ENCODE data around the gene CCDC60.

Gene CCDC60

GRCh38 chr12:119365451-119365850 is 30.9 kb downstream of the CCDC60 start:
- no peak for FAIRE-seq
- no peak for DNase-seq (ENCODE audit: insufficient read length, low spot score)
- no peak for TF ChIP-seq TAF1 (IDR thresholded peaks at IDR 0.05; ENCODE audit: low read depth, low read length)
- TF ChIP-seq POLR2A (IDR thresholded peaks at IDR 0.05; ENCODE audit: low read depth, low read length): no peak
- TF ChIP-seq POLR2AphosphoS5 (IDR thresholded peaks at IDR 0.05; ENCODE audit: low read depth, low read length): no peak
- TF ChIP-seq PAX5 (IDR thresholded peaks at IDR 0.05; ENCODE audit: insufficient read depth, low read length, severe bottlenecking): no peak
- TF ChIP-seq POU2F2 (IDR thresholded peaks at IDR 0.05; ENCODE audit: low read depth, low read length): no peak
- TF ChIP-seq SPI1 (IDR thresholded peaks at IDR 0.05; ENCODE audit: low read depth, low read length): no peak

GRCh38 chr12:119366007-119366406 is 31.5 kb downstream of the CCDC60 start:
- TF ChIP-seq POLR2A (IDR thresholded peaks at IDR 0.05; ENCODE audit: low read depth, low read length): no peak
- no peak for TF ChIP-seq POLR2AphosphoS5 (IDR thresholded peaks at IDR 0.05; ENCODE audit: low read depth, low read length)
- TF ChIP-seq SPI1 (IDR thresholded peaks at IDR 0.05; ENCODE audit: low read depth, low read length): no peak
- TF ChIP-seq POU2F2 (IDR thresholded peaks at IDR 0.05; ENCODE audit: low read depth, low read length): no peak
- TF ChIP-seq TAF1 (IDR thresholded peaks at IDR 0.05; ENCODE audit: low read depth, low read length): no peak
- TF ChIP-seq PAX5 (IDR thresholded peaks at IDR 0.05; ENCODE audit: insufficient read depth, low read length, severe bottlenecking): no peak
- FAIRE-seq (no peak), DNase-seq (ENCODE audit: insufficient read length, low spot score) (no peak)

- no peak for TF ChIP-seq POU2F2 (IDR thresholded peaks at IDR 0.05; ENCODE audit: low read depth, low read length)
- no peak for TF ChIP-seq POLR2A (IDR thresholded peaks at IDR 0.05; ENCODE audit: low read depth, low read length)
- no peak for TF ChIP-seq SPI1 (IDR thresholded peaks at IDR 0.05; ENCODE audit: low read depth, low read length)
- no peak for TF ChIP-seq POLR2AphosphoS5 (IDR thresholded peaks at IDR 0.05; ENCODE audit: low read depth, low read length)
- TF ChIP-seq PAX5 (IDR thresholded peaks at IDR 0.05; ENCODE audit: insufficient read depth, low read length, severe bottlenecking): no peak
- TF ChIP-seq TAF1 (IDR thresholded peaks at IDR 0.05; ENCODE audit: low read depth, low read length): no peak
- DNase-seq (ENCODE audit: insufficient read length, low spot score) (no peak), FAIRE-seq (no peak)
These were observed 34.6 kb downstream of the CCDC60 start for GRCh38 chr12:119369161-119369560.

DNA sequence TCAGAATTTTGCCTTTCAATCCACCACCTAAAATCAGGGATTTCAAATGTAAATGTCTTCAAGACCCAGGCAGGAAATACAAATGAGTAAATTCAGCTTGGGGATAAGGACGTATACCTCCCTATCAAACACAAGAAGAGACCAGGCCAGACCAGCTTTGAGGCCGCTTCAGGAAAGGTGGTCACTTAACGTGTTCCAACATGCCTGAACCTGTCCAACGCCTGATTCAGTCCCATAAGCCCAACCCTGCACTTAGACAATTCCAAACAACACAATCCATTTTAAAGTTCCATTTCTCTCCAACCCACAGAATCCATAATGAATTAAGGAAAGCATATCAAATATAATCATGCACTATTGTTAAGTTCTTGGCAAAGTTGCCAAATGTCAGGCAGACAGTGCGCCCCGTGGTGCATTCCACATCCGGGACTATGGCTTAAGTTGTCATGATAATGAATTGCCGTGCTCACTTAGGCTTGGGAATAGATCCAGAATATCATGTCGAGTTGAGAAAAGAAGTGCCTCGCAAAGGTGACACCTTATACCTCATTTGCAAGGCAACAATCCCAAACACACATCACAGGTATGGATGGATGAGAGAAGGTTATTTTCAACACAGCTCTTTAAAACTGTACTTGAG is 35.5 kb downstream of the CCDC60 start:
- TF ChIP-seq TAF1 (IDR thresholded peaks at IDR 0.05; ENCODE audit: low read depth, low read length) (no peak), POLR2A (IDR thresholded peaks at IDR 0.05; ENCODE audit: low read depth, low read length) (no peak), SPI1 (IDR thresholded peaks at IDR 0.05; ENCODE audit: low read depth, low read length) (no peak), POU2F2 (IDR thresholded peaks at IDR 0.05; ENCODE audit: low read depth, low read length) (no peak), PAX5 (IDR thresholded peaks at IDR 0.05; ENCODE audit: insufficient read depth, low read length, severe bottlenecking) (no peak), POLR2AphosphoS5 (IDR thresholded peaks at IDR 0.05; ENCODE audit: low read depth, low read length) (no peak)
- no peak for DNase-seq (ENCODE audit: insufficient read length, low spot score)
- FAIRE-seq: no peak

DNA sequence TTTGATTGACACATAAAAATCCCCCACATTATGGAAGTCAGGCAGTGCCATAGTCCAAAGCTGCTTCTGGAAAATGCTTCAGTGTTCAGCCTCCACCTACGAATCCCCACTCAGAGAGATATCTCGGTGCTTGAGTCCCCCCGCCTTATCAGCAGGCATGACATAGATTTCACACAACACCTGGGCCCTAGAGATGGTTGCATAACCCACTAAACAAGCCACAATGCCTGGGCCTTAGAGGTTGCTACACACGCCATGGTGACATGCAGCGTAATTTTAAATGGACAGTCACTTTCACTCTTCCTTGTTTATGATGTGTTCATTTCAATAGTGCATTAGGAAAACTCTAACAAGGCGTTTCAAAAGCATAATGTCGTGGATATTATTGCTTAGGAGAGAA is 38.0 kb downstream of the CCDC60 start:
- no peak for DNase-seq (ENCODE audit: insufficient read length, low spot score)
- TF ChIP-seq POLR2AphosphoS5 (IDR thresholded peaks at IDR 0.05; ENCODE audit: low read depth, low read length) (no peak), TAF1 (IDR thresholded peaks at IDR 0.05; ENCODE audit: low read depth, low read length) (no peak), POLR2A (IDR thresholded peaks at IDR 0.05; ENCODE audit: low read depth, low read length) (no peak), PAX5 (IDR thresholded peaks at IDR 0.05; ENCODE audit: insufficient read depth, low read length, severe bottlenecking) (no peak), SPI1 (IDR thresholded peaks at IDR 0.05; ENCODE audit: low read depth, low read length) (no peak), POU2F2 (IDR thresholded peaks at IDR 0.05; ENCODE audit: low read depth, low read length) (no peak)
- FAIRE-seq: no peak

- FAIRE-seq: no peak
- TF ChIP-seq SPI1 (IDR thresholded peaks at IDR 0.05; ENCODE audit: low read depth, low read length) (no peak), POU2F2 (IDR thresholded peaks at IDR 0.05; ENCODE audit: low read depth, low read length) (no peak), POLR2A (IDR thresholded peaks at IDR 0.05; ENCODE audit: low read depth, low read length) (no peak), PAX5 (IDR thresholded peaks at IDR 0.05; ENCODE audit: insufficient read depth, low read length, severe bottlenecking) (no peak), TAF1 (IDR thresholded peaks at IDR 0.05; ENCODE audit: low read depth, low read length) (no peak), POLR2AphosphoS5 (IDR thresholded peaks at IDR 0.05; ENCODE audit: low read depth, low read length) (no peak)
- DNase-seq (ENCODE audit: insufficient read length, low spot score): no peak
These were observed 38.5 kb downstream of the CCDC60 start for GRCh38 chr12:119373001-119373400.

DNA sequence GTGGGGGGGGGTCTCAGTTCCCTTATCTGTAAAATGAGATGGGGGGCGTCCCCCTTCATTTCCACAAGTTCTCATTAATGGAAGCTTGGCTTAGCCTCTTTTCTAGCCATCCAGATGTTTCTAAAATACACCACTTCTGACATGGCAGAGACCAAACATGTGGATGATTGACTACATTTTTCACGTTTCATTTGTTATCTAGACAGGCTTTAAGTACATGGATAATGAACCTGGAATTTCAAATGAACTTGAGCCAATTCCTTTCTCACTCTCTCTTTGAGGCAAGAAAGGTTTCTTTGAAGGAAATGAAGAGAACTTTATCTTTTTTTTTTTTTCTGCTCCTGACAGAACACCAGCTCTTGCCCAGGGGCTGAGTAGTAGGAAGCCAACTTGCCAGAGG is 39.1 kb downstream of the CCDC60 start:
- FAIRE-seq: no peak
- TF ChIP-seq POU2F2 (IDR thresholded peaks at IDR 0.05; ENCODE audit: low read depth, low read length) (no peak), POLR2A (IDR thresholded peaks at IDR 0.05; ENCODE audit: low read depth, low read length) (no peak), SPI1 (IDR thresholded peaks at IDR 0.05; ENCODE audit: low read depth, low read length) (no peak), TAF1 (IDR thresholded peaks at IDR 0.05; ENCODE audit: low read depth, low read length) (no peak), PAX5 (IDR thresholded peaks at IDR 0.05; ENCODE audit: insufficient read depth, low read length, severe bottlenecking) (no peak), POLR2AphosphoS5 (IDR thresholded peaks at IDR 0.05; ENCODE audit: low read depth, low read length) (no peak)
- DNase-seq (ENCODE audit: insufficient read length, low spot score): no peak

- FAIRE-seq (no peak), DNase-seq (ENCODE audit: insufficient read length, low spot score) (no peak)
- no peak for TF ChIP-seq POLR2AphosphoS5 (IDR thresholded peaks at IDR 0.05; ENCODE audit: low read depth, low read length)
- no peak for TF ChIP-seq POU2F2 (IDR thresholded peaks at IDR 0.05; ENCODE audit: low read depth, low read length)
- TF ChIP-seq PAX5 (IDR thresholded peaks at IDR 0.05; ENCODE audit: insufficient read depth, low read length, severe bottlenecking): no peak
- TF ChIP-seq POLR2A (IDR thresholded peaks at IDR 0.05; ENCODE audit: low read depth, low read length): no peak
- no peak for TF ChIP-seq SPI1 (IDR thresholded peaks at IDR 0.05; ENCODE audit: low read depth, low read length)
- TF ChIP-seq TAF1 (IDR thresholded peaks at IDR 0.05; ENCODE audit: low read depth, low read length): no peak
These were observed 40.1 kb downstream of the CCDC60 start for GRCh38 chr12:119374635-119375034.

DNA sequence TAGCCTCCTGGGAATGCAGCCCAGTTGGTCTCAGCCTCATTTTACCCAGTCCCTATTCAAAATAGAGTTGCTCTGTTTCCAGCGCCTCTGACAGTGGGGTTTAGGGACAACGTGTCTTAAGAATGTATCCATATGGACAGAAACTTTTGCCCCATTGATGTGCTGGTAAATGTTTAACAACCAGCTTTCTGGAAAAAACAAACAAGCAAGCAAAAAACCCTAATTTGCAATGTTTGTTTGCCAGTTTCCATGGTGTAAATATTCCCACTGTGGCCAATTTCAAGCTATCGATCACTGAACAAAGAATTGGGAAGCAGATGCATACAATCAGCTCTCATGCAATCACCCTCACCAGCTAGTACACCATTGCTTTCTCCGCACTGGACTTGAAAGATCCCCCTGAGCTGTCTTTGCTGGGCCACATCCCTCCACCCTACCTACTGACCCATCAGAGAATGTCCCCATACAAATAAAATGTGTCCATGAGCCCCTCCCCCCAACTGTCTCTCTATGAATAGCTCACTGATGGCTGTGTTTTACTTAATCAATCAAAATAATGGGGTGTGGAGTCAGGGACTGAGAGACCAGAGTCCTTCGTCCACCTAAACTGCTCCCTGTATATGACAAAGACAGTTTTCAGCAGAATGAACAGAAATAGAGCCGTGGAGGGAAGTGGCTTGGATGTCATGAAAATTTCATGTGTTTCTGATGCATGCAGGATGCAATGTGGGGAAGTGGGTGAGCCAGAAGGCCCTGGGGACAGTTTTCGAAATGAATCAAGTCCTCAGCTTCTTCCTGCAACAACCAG is 40.8 kb downstream of the CCDC60 start:
- DNase-seq (ENCODE audit: insufficient read length, low spot score): no peak
- TF ChIP-seq POLR2A (IDR thresholded peaks at IDR 0.05; ENCODE audit: low read depth, low read length): no peak
- no peak for TF ChIP-seq PAX5 (IDR thresholded peaks at IDR 0.05; ENCODE audit: insufficient read depth, low read length, severe bottlenecking)
- TF ChIP-seq TAF1 (IDR thresholded peaks at IDR 0.05; ENCODE audit: low read depth, low read length): no peak
- TF ChIP-seq POU2F2 (IDR thresholded peaks at IDR 0.05; ENCODE audit: low read depth, low read length): no peak
- TF ChIP-seq POLR2AphosphoS5 (IDR thresholded peaks at IDR 0.05; ENCODE audit: low read depth, low read length): no peak
- peak; percentile 68 for TF ChIP-seq SPI1 (IDR thresholded peaks at IDR 0.05; ENCODE audit: low read depth, low read length)
- no peak for FAIRE-seq

Measured in GM12891 (cell line).